Measurements from ENCODE around the gene MFAP2.

Gene MFAP2

GRCh38 chr1:16980473-16981268 lies at the start of gene MFAP2:
MFAP2 (minus strand) TSS chr1:16980620; CDS start chr1:16978273, 2,347 bp downstream.
- Histone ChIP-seq H3K79me2 (ENCODE audit: insufficient read depth, low read length) (no peaks in the 10 kb centered on the region), H3K27me3 (ENCODE audit: low read length) (no peaks in the 10 kb centered on the region), H3K27ac (ENCODE audit: low read depth, low read length) (no peak within 1 kb of the TSS), H3K4me3 (ENCODE audit: insufficient read depth, low read length, poor library complexity, severe bottlenecking) (no peak within 1 kb of the TSS), H2AFZ (ENCODE audit: low read depth, low read length, severe bottlenecking) (no peak within 1 kb of the TSS), H3K9ac (ENCODE audit: low read length) (no peak within 1 kb of the TSS), H3K36me3 (ENCODE audit: low read length) (no peaks in the 10 kb centered on the region), H3F3A (ENCODE audit: insufficient read depth) (no peaks in the 10 kb centered on the region), H3K9me3 (ENCODE audit: insufficient read depth, low read length) (no peaks in the 10 kb centered on the region), H3K9me2 (replicated peaks; ENCODE audit: insufficient read depth, low read length) (no peaks in the 10 kb centered on the region), H3K4me2 (ENCODE audit: low read depth, low read length, poor library complexity, severe bottlenecking) (no peak within 1 kb of the TSS), H4K20me1 (ENCODE audit: low read depth, low read length) (no peaks in the 10 kb centered on the region)
- no peak for TF ChIP-seq CTCF (IDR thresholded peaks at IDR 0.05; ENCODE audit: insufficient read depth, low read length, poor library complexity, severe bottlenecking)
- TF ChIP-seq EZH2phosphoT487 (conservative IDR thresholded peaks at IDR 0.05; ENCODE audit: low read length), result no peak

GRCh38 chr1:17030206-17030605 lies 49.8 kb upstream of the MFAP2 start:
- Histone ChIP-seq H2AFZ (ENCODE audit: low read depth, low read length, severe bottlenecking) (no peak overlapping the region), H3K9me2 (replicated peaks; ENCODE audit: insufficient read depth, low read length) (no peaks in the 10 kb centered on the region), H3F3A (ENCODE audit: insufficient read depth) (0 out of 2 replicates have a peak, but pooled peaks cover 2% of the 10 kb centered on the region), H3K4me3 (ENCODE audit: insufficient read depth, low read length, poor library complexity, severe bottlenecking) (no peak overlapping the region), H3K4me2 (ENCODE audit: low read depth, low read length, poor library complexity, severe bottlenecking) (no peak overlapping the region), H3K9ac (ENCODE audit: low read length) (no peak overlapping the region), H3K27me3 (ENCODE audit: low read length) (no peaks in the 10 kb centered on the region), H3K9me3 (ENCODE audit: insufficient read depth, low read length) (no peaks in the 10 kb centered on the region), H3K79me2 (ENCODE audit: insufficient read depth, low read length) (0 out of 2 replicates have a peak, but pooled peaks cover 7% of the 10 kb centered on the region), H3K36me3 (ENCODE audit: low read length) (no peaks in the 10 kb centered on the region; the same call in 1 of the 2 replicates), H3K27ac (ENCODE audit: low read depth, low read length) (no peak overlapping the region), H4K20me1 (ENCODE audit: low read depth, low read length) (no peaks in the 10 kb centered on the region; the same call in 1 of the 2 replicates)
- no peak for TF ChIP-seq EZH2phosphoT487 (conservative IDR thresholded peaks at IDR 0.05; ENCODE audit: low read length)
- TF ChIP-seq CTCF (IDR thresholded peaks at IDR 0.05; ENCODE audit: insufficient read depth, low read length, poor library complexity, severe bottlenecking), result no peak

- Histone ChIP-seq H3K27me3 (ENCODE audit: low read length) (no peaks in the 10 kb centered on the region), H3K9ac (ENCODE audit: low read length) (no peak overlapping the region), H3K79me2 (ENCODE audit: insufficient read depth, low read length) (0 out of 2 replicates have a peak, but pooled peaks cover 3% of the 10 kb centered on the region), H4K20me1 (ENCODE audit: low read depth, low read length) (no peaks in the 10 kb centered on the region), H3K36me3 (ENCODE audit: low read length) (no peaks in the 10 kb centered on the region; the same call in 1 of the 2 replicates), H3F3A (ENCODE audit: insufficient read depth) (no peaks in the 10 kb centered on the region), H3K27ac (ENCODE audit: low read depth, low read length) (no peak overlapping the region), H3K9me3 (ENCODE audit: insufficient read depth, low read length) (no peaks in the 10 kb centered on the region), H2AFZ (ENCODE audit: low read depth, low read length, severe bottlenecking) (no peak overlapping the region), H3K4me2 (ENCODE audit: low read depth, low read length, poor library complexity, severe bottlenecking) (no peak overlapping the region), H3K9me2 (replicated peaks; ENCODE audit: insufficient read depth, low read length) (no peaks in the 10 kb centered on the region), H3K4me3 (ENCODE audit: insufficient read depth, low read length, poor library complexity, severe bottlenecking) (no peak overlapping the region)
- no peak for TF ChIP-seq CTCF (IDR thresholded peaks at IDR 0.05; ENCODE audit: insufficient read depth, low read length, poor library complexity, severe bottlenecking)
- TF ChIP-seq EZH2phosphoT487 (conservative IDR thresholded peaks at IDR 0.05; ENCODE audit: low read length), result no peak
Measured at GRCh38 chr1:17028662-17029188, 48.3 kb upstream of the MFAP2 start.

All from SU-DHL-6 (cell line).